ENCODE results near the gene THSD1.
"Not testable (repeated sequence)": the region's sequence is repeated elsewhere in the genome, so short reads cannot be mapped to it uniquely, and the experiment has no call there.

THSD1 gene

GRCh38 chr13:52356327-52356726 is 49.6 kb downstream of the THSD1 start:
- DNase-seq (ENCODE audit: low spot score) = no peak

DNA sequence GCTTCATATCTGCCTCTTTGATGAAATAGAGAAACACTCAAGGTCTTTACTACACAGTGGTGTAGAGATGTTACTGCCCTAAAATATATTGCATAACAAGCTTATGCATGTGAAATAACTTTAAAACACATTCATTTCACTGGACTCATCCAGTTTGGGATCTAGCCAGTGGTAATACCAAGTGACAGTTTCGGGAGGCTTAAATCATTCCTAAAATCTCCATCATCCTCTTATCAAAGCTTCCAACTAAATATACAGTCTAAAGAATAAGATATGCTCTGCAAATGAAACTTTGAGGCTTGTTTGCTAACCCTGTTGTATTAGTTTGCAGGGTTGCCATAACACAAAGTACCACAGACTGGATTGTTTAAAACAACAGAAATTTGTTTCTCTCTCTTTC is 52.8 kb downstream of the THSD1 start:
- DNase-seq (ENCODE audit: low spot score) = no peak

DNA sequence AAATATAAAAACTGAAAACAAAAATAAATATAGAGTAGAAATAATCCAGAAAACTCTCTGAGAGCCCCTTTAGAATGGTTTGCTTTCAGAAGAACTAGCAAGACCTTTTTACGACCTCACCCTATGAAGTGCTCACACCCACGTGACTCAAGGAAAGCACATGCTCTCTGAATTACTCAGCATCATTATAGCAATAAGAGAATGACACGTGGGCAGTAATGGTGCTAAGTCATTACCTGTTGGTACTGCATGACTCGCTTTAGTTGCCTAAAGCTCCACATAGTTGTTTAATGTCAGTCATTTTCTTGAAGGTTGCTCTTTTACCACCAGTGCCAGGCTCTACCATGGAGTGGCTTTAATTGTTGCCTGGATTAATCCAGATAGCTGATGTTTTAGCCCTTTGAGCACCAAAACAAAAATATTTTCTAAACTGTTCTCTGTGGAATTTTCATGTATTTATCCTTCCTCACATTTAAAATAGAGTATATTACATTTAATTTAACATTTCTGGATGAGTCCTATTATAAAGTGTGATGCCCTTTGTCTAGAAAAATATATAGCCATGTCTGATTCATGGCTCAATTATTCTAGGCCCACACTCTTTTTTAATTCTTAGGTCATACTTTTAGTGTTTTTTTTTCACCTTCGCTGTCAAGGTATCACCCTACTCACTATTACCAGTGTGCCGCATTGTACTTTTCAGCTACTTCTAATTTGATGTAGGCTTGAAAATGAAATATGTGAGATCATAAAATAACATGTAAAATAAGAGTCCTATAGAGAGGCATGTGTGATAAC is 56.8 kb downstream of the THSD1 start:
- no peak for DNase-seq (ENCODE audit: low spot score)

- DNase-seq (ENCODE audit: low spot score) = no peak
These were observed 57.9 kb downstream of the THSD1 start for GRCh38 chr13:52348071-52348470.

DNA sequence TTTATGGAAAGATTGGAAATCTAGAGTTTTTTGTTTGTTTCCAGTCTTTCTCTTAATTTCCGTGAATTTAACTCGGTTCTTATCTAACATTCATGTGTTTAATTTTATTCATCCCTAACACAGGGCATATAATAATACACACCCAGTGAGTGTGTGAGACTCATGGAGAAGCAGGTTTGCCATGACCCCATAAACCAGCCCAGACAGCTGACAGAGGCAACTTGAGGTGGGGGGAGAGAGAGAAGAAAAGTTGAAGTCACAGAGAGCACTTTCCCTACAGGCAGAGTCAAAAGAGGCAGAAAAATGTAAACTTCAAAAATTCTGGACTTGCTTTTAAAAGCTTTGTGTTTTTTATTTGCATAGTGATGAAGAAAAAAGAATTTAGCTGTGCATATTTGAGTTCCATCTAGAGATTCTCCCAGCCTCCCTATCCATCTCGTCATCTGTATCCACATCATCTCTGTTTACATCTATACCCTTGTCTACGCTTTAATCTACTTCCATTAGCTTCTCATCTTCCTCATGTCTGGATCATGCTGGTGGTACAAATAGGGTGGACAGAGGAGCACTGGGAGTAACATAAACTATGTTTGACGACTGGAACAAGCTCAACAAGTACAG is 60.2 kb downstream of the THSD1 start:
- DNase-seq (ENCODE audit: low spot score) = no peak

DNA sequence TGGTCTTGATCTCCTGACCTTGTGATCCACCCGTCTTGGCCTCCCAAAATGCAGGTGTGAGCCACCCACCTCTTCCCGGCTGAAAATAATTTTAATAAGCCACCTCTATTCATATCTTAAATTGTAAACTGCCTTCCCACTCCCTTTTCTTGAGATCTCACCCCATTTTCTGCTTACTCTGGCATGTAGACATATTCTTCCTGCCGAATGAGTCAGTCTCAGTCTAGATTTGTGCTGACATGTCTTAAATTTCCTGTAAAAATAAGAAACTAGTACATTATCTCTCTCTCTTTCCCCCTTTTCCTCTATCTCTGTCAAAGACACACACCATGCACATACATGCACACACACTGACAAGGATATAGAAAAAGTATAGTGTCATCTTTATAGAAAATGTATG is 60.9 kb downstream of the THSD1 start:
- DNase-seq (ENCODE audit: low spot score) = no peak

GRCh38 chr13:52344108-52344507 is 61.9 kb downstream of the THSD1 start:
- DNase-seq (ENCODE audit: low spot score) = no peak

DNA sequence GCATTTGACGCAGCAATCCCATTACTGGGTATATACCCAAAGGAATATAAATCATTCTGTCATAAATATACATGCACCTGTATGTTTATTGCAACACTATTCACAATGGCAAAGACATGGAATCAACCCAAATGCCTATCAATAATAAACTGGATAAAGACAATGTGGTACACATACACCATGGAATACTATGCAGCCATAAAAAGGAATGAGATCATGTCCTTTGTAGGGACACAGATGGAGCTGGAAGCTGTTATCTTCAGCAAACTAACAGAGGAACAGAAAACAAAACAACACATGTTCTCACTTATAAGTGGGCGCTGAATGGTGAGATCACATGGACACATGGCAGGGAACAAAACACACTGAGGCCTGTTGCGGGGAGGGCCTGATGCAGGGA is 63.8 kb downstream of the THSD1 start:
- not testable (repeated sequence) for DNase-seq (ENCODE audit: low spot score)

DNA sequence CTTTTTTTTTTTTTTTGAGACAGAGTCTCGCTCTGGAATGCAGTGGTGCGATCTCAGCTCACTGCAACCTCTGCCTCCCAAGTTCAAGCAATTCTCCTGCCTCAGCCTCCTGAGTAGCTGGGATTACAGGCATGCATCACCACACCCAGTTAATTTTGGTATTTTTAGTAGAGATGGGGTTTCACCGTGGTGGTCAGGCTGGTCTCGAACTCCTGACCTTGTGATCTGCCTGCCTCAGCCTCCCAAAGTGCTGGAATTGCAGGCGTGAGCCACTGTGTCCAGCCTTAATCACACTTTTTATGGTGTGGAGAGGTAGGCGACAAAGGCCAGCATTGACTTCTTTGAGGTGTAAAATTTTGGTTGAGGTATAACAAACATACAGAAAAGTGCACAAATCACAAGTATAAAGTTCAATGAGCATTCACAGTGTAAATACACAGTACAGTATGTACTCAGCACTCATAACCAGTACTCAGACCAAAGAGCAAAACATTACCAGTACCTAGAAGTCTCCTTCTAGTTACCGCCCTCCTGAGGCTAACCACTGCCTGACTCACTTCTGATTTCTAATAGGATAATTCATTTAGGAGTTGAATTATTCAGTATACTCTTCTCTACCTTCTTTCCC is 68.0 kb downstream of the THSD1 start:
- DNase-seq (ENCODE audit: low spot score) = not testable (repeated sequence)

DNA sequence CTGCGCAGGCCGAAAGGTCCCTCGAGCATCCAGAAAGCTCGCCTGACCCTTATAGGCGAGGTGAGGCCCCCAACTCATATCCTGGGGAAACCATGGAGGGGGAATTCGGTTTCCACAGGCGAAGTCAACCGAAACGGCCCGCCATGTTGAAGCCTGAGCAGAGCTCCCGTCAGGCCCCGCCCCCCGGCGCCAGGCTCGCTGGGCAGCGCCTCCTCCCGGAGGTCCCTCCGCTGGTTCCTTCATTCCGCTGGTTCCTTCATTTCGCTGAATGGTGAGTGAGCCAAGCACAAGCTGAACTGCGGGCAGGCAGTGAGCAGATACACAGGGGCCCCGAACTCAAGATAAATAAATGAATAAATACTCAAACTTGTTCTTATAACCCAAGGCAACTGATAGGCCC is 71.9 kb downstream of the THSD1 start:
- DNase-seq (ENCODE audit: low spot score) = not testable (repeated sequence)

- not testable (repeated sequence) for DNase-seq (ENCODE audit: low spot score)
These were observed 74.1 kb downstream of the THSD1 start for GRCh38 chr13:52331844-52332243.
